Testis (tissue), 2 donors: Measurements from ENCODE around the gene TSPAN32.

Experiments used
- CTCF ChIP-seq, 3 experiments: fragments of 450-650 bp in 2 of 3; fragments of 200-600 bp in 1 of 3; sonication (generic) in 1 of 3; IDR thresholded peaks; one replicate each; pipeline ENCODE4 v1.5.1; 2016 to 2019; ENCODE audit warnings: antibody characterized with exemption in 3 of 3, mild to moderate bottlenecking in 2 of 3, moderate library complexity in 1 of 3
- POLR2A ChIP-seq: fragments of 450-650 bp; IDR thresholded peaks from one replicate; pipeline ENCODE4 v1.6.1; 2017; ENCODE audit warnings: antibody characterized with exemption, mild to moderate bottlenecking, moderate library complexity

DNA sequence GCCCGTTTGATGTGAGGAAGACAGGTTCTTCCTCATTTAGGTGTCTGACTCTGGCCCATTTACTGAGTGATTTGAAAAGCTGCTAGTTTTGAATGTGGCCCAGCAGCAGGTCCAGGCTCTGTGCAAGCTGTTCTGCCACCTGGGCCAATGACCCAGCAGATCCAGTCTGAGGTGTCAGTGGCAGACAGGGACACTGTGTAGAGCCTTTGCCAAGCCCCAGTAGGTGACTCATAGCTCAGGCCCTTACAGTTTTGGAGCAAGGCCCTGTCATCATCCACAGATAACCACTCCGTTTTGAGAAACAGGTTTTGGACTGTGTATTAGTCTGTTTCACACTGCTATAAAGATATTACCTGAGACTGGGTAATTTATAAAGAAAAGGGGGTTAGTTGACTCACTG, 23.9 kb downstream of the TSPAN32 start:
- no peak for TF ChIP-seq CTCF (IDR thresholded peaks at IDR 0.05)
- TF ChIP-seq POLR2A: no peak
